ENCODE measurements around the gene CYP24A1. TPM values are rescaled to one million over a fixed set of nuclear protein-coding genes. Genes with fewer than 3 reads are reported as not detected.

Gene CYP24A1
- total RNA-seq, 1 donor from 2014 or later, result not detected

DNA sequence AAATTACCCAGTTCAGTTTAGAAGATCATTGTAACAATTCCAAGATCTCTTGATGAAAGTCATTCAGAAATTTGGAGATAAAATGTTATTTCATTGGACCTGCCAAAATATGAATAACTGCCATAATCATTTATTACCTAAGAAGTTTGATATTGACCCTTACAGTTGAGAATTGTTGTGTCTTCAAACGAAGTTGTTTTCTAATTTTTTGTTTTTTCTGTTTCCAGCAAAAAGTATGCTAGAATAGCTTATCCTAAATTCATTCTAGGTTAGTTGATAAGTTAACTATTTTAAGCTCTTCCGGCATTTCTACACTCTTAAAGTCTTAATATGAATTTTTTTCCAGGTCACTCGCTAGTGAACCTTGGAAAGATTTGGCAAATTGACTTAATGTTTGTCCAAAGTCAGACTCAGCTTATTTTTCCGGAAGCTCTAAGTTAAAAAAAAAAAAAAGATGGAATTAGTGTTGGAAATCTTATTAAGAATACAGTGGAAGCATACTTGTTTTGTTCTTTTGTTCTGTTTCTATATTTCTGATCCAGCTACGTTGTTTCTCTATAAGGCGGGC is 28.9 kb downstream of the CYP24A1 start:
- no peak overlapping the region for H2AFZ ChIP-seq (replicated peaks)
- Mint-ChIP-seq H3K27me3 (ENCODE audit: insufficient read depth, low read depth) (no peaks in the 10 kb centered on the region), H3K36me3 (no peaks in the 10 kb centered on the region), H3K27ac (no peak overlapping the region), H3K9me3 (no peaks in the 10 kb centered on the region), H3K4me1 (no peaks in the 10 kb centered on the region), H3K4me3 (no peak overlapping the region)
- H4K20me1 ChIP-seq (ENCODE audit: low read depth), result no peaks in the 10 kb centered on the region
- no peaks in the 10 kb centered on the region for H3K4me1 ChIP-seq
- H3K27ac ChIP-seq, result no peak overlapping the region
- no peak overlapping the region for H3K9ac ChIP-seq
- H3F3A ChIP-seq (ENCODE audit: low read depth), result no peaks in the 10 kb centered on the region
- no peak for DNase-seq (ENCODE audit: low spot score)
- H3K9me3 ChIP-seq (ENCODE audit: low read depth), result no peaks in the 10 kb centered on the region
- H3K79me2 ChIP-seq (ENCODE audit: low read depth), result no peaks in the 10 kb centered on the region
- H3K4me2 ChIP-seq, result no peak overlapping the region
- H3K4me3 ChIP-seq, result no peak overlapping the region
- TF ChIP-seq EZH2 (IDR thresholded peaks at IDR 0.05), result no peak
- TF ChIP-seq, protein P1, sequence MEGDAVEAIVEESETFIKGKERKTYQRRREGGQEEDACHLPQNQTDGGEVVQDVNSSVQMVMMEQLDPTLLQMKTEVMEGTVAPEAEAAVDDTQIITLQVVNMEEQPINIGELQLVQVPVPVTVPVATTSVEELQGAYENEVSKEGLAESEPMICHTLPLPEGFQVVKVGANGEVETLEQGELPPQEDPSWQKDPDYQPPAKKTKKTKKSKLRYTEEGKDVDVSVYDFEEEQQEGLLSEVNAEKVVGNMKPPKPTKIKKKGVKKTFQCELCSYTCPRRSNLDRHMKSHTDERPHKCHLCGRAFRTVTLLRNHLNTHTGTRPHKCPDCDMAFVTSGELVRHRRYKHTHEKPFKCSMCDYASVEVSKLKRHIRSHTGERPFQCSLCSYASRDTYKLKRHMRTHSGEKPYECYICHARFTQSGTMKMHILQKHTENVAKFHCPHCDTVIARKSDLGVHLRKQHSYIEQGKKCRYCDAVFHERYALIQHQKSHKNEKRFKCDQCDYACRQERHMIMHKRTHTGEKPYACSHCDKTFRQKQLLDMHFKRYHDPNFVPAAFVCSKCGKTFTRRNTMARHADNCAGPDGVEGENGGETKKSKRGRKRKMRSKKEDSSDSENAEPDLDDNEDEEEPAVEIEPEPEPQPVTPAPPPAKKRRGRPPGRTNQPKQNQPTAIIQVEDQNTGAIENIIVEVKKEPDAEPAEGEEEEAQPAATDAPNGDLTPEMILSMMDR (IDR thresholded peaks at IDR 0.05), result no peak
- TF ChIP-seq EZH2phosphoT487 (IDR thresholded peaks at IDR 0.05), result no peak
- H3K36me3 ChIP-seq, result no peaks in the 10 kb centered on the region
- no peaks in the 10 kb centered on the region for H3K27me3 ChIP-seq

DNA sequence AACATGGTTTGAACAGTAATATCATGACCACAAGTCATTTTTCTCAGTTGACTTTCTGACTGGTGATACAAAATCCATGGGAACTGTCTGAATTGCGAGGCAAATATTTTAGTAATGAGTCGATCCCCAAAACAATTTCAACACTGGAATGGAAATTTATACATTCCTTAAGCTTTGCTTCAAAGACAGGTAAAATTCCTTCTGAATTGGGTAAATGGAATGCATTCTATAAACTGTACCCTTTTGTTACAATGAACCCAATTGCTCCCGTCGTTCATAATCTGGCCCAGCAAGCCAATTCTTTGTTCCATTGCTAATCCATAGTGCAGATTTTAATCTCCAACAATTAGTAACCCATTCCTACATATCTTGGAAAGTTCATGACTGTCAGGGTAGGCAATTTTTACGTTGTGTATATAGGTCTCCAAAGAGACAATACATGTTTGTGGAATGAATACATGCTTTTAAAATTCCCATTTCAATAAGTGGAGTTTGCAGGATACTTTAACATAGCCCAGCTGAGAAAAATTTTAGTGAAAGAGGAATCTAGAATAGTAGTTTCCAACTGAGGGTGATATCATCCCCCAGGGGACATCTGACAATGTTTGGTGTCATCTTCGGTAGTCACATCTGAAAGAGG is 32.7 kb downstream of the CYP24A1 start:
- Mint-ChIP-seq H3K4me1 (no peaks in the 10 kb centered on the region), H3K27ac (no peak overlapping the region), H3K9me3 (no peaks in the 10 kb centered on the region), H3K27me3 (ENCODE audit: insufficient read depth, low read depth) (peaks cover 2% of the 10 kb centered on the region), H3K36me3 (no peaks in the 10 kb centered on the region), H3K4me3 (no peak overlapping the region)
- Histone ChIP-seq H3K79me2 (ENCODE audit: low read depth) (no peaks in the 10 kb centered on the region), H3K4me3 (no peak overlapping the region), H3K4me1 (no peaks in the 10 kb centered on the region), H3K36me3 (no peaks in the 10 kb centered on the region), H3K9me3 (ENCODE audit: low read depth) (no peaks in the 10 kb centered on the region), H3K9ac (no peak overlapping the region), H3F3A (ENCODE audit: low read depth) (no peaks in the 10 kb centered on the region), H3K27ac (no peak overlapping the region), H3K27me3 (no peaks in the 10 kb centered on the region), H2AFZ (replicated peaks) (no peak overlapping the region), H3K4me2 (no peak overlapping the region), H4K20me1 (ENCODE audit: low read depth) (no peaks in the 10 kb centered on the region)
- DNase-seq (ENCODE audit: low spot score), result no peak
- TF ChIP-seq EZH2phosphoT487 (IDR thresholded peaks at IDR 0.05) (no peak), EZH2 (IDR thresholded peaks at IDR 0.05) (no peak)
- TF ChIP-seq, protein P1 (IDR thresholded peaks at IDR 0.05), result no peak

DNA sequence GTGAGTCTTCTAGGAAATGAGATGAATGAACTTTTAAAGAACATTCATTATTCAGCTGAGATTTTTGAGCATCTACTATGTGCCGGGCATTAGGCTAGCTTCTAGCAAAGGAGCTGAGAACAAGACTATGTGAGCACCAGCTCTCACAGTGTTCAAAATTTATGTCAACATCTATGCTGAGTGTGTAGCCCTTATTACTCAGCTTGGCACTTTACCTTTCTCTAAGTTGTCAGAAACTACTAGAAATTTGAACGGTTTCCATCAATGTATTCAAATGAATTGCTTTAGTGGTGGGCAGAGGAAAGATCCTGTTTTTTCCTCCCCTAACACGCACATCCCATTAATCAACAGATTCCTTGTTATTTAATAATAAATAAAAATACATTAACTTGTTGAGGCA is 33.3 kb downstream of the CYP24A1 start:
- Mint-ChIP-seq H3K27me3 (ENCODE audit: insufficient read depth, low read depth) (peaks cover 2% of the 10 kb centered on the region), H3K9me3 (no peaks in the 10 kb centered on the region), H3K27ac (no peak overlapping the region), H3K4me1 (no peaks in the 10 kb centered on the region), H3K36me3 (no peaks in the 10 kb centered on the region), H3K4me3 (no peak overlapping the region)
- Histone ChIP-seq H3K27me3 (no peaks in the 10 kb centered on the region), H3K36me3 (no peaks in the 10 kb centered on the region), H3K9me3 (ENCODE audit: low read depth) (no peaks in the 10 kb centered on the region), H2AFZ (replicated peaks) (no peak overlapping the region), H3K4me2 (no peak overlapping the region), H3K4me1 (no peaks in the 10 kb centered on the region), H4K20me1 (ENCODE audit: low read depth) (no peaks in the 10 kb centered on the region), H3K27ac (no peak overlapping the region), H3K9ac (no peak overlapping the region), H3K79me2 (ENCODE audit: low read depth) (no peaks in the 10 kb centered on the region), H3F3A (ENCODE audit: low read depth) (no peaks in the 10 kb centered on the region), H3K4me3 (no peak overlapping the region)
- TF ChIP-seq EZH2phosphoT487 (IDR thresholded peaks at IDR 0.05) (no peak), EZH2 (IDR thresholded peaks at IDR 0.05) (no peak)
- TF ChIP-seq, protein P1 (IDR thresholded peaks at IDR 0.05), result no peak
- DNase-seq (ENCODE audit: low spot score), result no peak

All from neural progenitor cell (in vitro differentiated cells).